ENCODE results near the gene LRRC3. TPM values are rescaled to one million over a fixed set of nuclear protein-coding genes. Genes with fewer than 3 reads are reported as not detected.
"Not testable (repeated sequence)": the region's sequence is repeated elsewhere in the genome, so short reads cannot be mapped to it uniquely, and the experiment has no call there.

LRRC3 gene
- total and polyA plus RNA-seq, 5 experiments from 2014 or later: 0.06 to 0.91 (median 0.32) TPM

DNA sequence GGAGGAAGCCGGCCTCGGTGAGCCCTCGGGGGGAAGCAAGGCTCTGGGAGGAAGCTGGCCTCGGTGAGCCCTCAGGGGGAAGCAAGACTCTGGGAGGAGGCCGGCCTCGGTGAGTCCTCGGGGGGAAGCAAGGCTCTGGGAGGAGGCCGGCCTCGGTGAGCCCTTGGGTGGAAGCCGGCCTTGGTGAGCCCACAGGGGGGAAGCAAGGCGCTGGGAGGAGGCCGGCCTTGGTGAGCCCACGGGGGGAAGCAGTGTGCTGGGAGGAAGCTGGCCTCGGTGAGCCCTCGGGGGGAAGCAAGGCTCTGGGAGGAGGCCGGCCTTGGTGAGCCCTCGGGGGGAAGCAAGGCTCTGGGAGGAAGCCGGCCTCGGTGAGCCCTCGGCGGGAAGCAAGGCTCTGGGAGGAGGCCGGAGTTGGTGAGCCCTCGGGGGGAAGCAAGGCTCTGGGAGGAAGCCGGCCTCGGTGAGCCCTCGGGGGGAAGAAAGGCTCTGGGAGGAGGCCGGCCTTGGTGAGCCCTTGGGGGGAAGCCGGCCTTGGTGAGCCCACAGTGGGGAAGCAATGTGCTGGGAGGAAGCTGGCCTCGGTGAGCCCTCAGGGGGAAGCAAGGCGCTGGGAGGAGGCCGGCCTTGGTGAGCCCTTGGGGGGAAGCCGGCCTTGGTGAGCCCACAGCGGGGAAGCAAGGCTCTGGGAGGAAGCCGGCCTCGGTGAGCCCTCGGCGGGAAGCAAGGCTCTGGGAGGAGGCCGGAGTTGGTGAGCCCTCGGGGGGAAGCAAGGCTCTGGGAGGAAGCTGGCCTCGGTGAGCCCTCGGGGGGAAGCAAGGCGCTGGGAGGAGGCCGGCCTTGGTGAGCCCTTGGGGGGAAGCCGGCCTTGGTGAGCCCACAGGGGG, 47.9 kb downstream of the LRRC3 start:
- peak overlapping the region in 5 of 10 donors; percentile 29 to 84 (median 80) for H3K27ac Mint-ChIP-seq

DNA sequence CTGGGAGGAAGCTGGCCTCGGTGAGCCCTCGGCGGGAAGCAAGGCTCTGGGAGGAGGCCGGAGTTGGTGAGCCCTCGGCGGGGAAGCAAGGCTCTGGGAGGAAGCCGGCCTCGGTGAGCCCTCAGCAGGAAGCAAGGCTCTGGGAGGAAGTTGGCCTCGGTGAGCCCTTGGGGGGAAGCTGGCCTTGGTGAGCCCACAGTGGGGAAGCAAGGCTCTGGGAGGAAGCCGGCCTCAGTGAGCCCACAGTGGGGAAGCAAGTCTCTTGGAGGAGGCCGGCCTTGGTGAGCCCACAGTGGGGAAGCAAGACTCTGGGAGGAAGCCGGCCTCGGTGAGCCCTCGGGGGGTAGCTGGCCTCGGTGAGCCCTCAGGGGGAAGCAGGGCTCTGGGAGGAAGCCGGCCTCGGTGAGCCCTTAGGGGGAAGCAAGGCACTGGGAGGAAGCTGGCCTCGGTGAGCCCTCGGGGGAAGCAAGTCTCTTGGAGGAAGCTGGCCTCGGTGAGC, 48.6 kb downstream of the LRRC3 start:
- Mint-ChIP-seq H3K9me3 (no peaks in the 10 kb centered on the region), H3K4me3 (peak overlapping the region in 4 of 10 donors; percentile 23 to 60 (median 54)), H3K36me3 (no peaks in the 10 kb centered on the region), H3K27ac (peak overlapping the region in 6 of 10 donors; percentile 29 to 84 (median 78)), H3K27me3 (peaks cover 0 to 2% (median 0%) of the 10 kb centered on the region in 5 donors), H3K4me1 (peaks cover 2 to 8% (median 7%) of the 10 kb centered on the region in 4 donors)
- POLR2A ChIA-PET: interaction anchor here (1.1 kb wide), 1 partner anchor 237 kb away, joined by 3 read pairs; no protein-coding TSS in a partner anchor
- ATAC-seq (no peak), DNase-seq (no peak)

More for the DNA sequence above, 47.9 kb downstream of the LRRC3 start:
- H3K4me3 Mint-ChIP-seq: peak overlapping the region in 3 of 10 donors; percentile 23 to 54 (median 54)
- not testable (repeated sequence) for DNase-seq, H3K27me3 Mint-ChIP-seq, H3K36me3 Mint-ChIP-seq, ATAC-seq, H3K4me1 Mint-ChIP-seq, H3K9me3 Mint-ChIP-seq
- POLR2A ChIA-PET: interaction anchor here (0.9 to 1.1 kb wide), 2 partner anchors 237 to 265 kb away, joined by 3 read pairs; no protein-coding TSS in a partner anchor

DNA sequence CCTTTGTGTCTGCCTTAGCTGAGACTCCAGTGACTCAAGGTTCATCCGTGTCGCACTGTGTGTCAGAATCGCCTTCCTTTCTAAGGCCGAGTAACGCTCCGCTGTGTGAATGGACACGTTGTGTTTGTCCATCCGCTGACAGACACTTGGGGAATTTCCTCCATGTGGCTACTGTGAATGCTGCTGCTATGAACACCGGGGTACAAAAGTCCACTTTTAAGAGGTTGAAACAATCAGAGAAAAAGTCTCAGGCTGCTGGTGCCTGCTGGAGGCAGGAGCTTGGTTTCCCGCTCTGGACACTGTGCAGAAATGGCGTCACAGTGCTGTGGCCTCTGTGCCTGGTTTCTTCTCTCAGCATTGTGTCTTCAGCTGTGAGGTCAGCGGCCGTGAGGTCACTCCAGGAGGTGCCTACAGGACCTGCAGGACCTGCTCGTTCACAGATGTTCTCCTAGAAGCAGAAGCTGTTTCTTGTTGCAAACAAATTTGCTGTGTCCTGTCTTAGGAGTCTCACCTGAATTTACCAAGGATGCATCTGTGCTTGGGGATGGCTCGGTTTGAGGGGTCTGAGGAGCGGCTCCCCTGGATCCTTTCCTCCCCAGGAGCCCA, 50.5 kb downstream of the LRRC3 start:
- ATAC-seq (no peak), DNase-seq (no peak)
- POLR2A ChIA-PET: no interaction called here
- no peaks in the 10 kb centered on the region for H3K27me3 Mint-ChIP-seq
- peak overlapping the region in 1 of 10 donors; percentile 19 for H3K4me3 Mint-ChIP-seq
- no peaks in the 10 kb centered on the region for H3K9me3 Mint-ChIP-seq
- peak overlapping the region in 2 of 10 donors; percentile 7 to 31 for H3K27ac Mint-ChIP-seq
- H3K36me3 Mint-ChIP-seq: no peaks in the 10 kb centered on the region
- peaks cover 4 to 15% (median 7%) of the 10 kb centered on the region in 4 donors for H3K4me1 Mint-ChIP-seq

DNA sequence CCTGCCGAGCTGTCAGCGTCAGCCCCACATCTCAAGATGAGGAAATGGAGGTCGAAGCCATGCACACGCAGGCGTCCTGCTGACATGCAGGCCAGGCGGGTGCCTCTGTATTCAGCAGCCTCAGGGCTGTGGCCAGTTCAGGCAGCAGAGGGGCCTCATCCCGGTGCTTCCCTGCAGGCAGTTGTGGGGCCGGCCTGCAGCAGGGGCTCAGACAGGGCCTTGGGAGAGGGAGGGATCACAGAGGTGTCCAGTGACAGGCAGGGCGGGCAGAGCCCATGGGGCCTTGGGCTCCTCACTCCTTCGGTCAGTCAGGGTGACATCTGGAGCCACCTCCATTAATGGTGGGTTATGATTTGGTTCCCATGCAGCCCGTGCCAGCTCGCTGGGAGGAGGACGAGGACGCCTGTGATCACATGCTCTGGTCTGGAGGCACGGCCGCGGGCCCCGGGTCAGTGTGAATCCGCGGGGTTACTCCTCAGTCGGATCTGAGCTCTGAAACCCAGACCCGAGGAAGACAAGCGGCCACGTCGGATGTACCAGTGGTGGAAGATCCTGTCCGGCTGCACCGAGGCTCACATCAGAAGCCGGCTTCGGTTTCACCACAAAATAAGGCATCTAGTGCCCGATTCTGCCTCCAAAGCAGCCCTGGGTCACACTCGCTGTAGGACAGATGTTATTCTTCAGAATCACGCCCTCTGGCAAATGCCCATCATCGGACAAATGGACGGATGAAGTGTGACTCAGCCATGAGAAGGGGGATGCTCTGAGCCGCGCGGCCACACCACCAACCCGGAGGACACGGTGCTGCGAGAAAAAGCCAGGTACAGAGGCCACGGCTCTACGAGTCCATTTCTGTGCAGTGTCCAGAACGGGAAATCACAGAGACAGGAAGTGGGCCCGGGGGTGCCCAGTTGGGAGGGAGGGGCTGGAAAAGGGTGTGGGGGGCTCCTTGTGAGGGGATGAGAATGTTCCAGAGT, 51.3 kb downstream of the LRRC3 start:
- Mint-ChIP-seq H3K27me3 (no peaks in the 10 kb centered on the region), H3K36me3 (no peaks in the 10 kb centered on the region), H3K9me3 (no peaks in the 10 kb centered on the region), H3K4me1 (peaks cover 4 to 19% (median 8%) of the 10 kb centered on the region in 4 donors), H3K4me3 (no peak overlapping the region), H3K27ac (no peak overlapping the region)
- ATAC-seq (no peak), DNase-seq (no peak)
- POLR2A ChIA-PET: no interaction called here

DNA sequence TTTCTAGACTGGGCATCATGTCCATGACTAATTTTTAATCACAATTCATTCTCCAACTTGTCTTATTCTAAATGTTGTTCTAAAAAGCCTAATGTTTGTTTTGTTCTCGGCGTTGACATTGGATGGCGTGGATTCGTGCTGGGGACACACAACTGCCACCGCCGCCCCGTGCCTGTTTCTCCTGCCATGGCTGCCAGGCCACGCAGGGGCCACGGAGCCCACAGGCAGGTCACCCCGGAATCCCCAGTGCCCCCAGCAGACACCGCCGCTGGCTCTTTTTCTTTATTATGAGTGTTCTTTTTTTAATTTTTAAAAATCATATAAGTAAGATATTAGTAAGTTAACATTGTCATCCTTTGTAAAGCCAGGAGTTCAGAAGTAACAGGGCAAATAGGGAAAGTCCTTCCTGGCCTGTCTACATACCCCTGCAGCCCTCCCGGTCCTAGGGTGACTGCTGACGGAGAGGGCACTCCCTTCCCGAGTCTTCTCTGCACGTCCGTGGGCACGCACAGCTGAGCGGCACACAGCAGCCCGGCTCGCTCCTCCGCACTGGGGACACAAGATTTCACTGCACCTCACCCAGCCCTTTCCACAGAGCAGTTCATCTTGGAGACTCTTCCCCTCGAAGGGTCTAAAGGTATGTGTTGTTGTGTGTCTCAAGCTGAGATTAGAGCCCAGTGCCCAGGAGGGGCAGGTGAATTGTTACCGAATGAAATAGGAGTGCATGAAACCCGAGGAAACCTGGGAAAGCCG, 52.5 kb downstream of the LRRC3 start:
- H3K36me3 Mint-ChIP-seq: no peaks in the 10 kb centered on the region
- no peak for ATAC-seq
- no peak overlapping the region for H3K27ac Mint-ChIP-seq
- peaks cover 7 to 18% (median 8%) of the 10 kb centered on the region in 4 donors for H3K4me1 Mint-ChIP-seq
- DNase-seq: no peak
- no peak overlapping the region for H3K4me3 Mint-ChIP-seq
- H3K9me3 Mint-ChIP-seq: no peaks in the 10 kb centered on the region
- POLR2A ChIA-PET: interaction anchor here (0.6 kb wide), 1 partner anchor 152 kb away, joined by 3 read pairs; no protein-coding TSS in a partner anchor
- H3K27me3 Mint-ChIP-seq: no peaks in the 10 kb centered on the region

DNA sequence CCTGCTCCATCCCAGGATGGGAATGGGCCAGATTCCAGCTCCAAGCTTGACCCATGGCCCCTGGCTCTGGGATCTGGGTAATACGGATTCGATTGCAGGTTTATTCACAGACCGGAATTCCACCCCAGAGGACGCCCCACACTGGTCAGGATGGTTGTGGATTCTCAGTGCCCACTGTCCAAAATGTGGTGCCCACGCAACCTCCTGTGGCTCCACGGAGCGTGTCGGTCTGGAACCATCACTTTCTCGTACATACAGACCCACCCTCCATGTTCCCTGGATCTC, 53.1 kb downstream of the LRRC3 start:
- Mint-ChIP-seq H3K4me3 (no peak overlapping the region), H3K4me1 (peaks cover 7 to 18% (median 8%) of the 10 kb centered on the region in 4 donors), H3K9me3 (no peaks in the 10 kb centered on the region), H3K36me3 (no peaks in the 10 kb centered on the region), H3K27ac (no peak overlapping the region), H3K27me3 (no peaks in the 10 kb centered on the region)
- DNase-seq (no peak), ATAC-seq (no peak)
- POLR2A ChIA-PET: no interaction called here

DNA sequence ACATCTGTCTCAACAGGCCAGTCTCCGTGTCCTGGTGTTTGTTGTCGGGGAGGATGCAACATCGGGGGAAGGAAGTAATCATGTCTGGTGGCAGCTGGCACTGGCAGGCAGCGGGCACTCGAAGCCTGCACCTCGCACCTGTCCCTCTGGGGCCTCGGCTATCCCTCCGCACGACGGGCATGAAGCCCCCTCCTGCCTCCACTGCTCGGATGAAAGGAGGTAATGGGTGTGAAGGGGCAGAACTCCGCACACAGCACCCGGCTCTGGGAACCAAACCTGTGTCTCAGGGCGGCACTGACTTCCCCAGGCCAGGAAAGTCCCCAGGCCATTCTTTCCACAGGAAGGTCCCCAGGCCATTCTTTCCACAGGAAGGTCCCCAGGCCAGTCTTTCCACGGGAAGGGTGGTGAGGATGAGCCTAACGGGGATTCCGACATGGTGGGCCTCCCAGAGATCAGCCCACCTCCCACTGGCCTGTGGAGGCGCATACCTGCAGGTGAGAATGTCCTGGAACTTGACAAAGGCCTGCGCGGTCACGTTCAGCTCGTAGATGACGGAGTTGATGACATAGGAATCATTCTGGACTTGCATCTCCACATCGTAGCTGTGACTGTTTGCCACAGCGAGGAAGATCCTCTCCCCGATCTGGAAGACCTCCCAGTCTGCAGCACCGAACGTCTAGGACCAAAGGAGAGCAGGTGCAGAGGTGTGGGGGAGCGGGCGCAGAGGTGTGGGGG, 53.6 kb downstream of the LRRC3 start:
- ATAC-seq (no peak), DNase-seq (no peak)
- H3K4me3 Mint-ChIP-seq: no peak overlapping the region
- H3K27ac Mint-ChIP-seq: no peak overlapping the region
- no peaks in the 10 kb centered on the region for H3K27me3 Mint-ChIP-seq
- peaks cover 5 to 15% (median 6%) of the 10 kb centered on the region in 4 donors for H3K4me1 Mint-ChIP-seq
- H3K9me3 Mint-ChIP-seq: no peaks in the 10 kb centered on the region
- no peaks in the 10 kb centered on the region for H3K36me3 Mint-ChIP-seq
- POLR2A ChIA-PET: interaction anchor here (2.3 kb wide), 1 partner anchor 284 kb away, joined by 10 read pairs; no protein-coding TSS in a partner anchor

DNA sequence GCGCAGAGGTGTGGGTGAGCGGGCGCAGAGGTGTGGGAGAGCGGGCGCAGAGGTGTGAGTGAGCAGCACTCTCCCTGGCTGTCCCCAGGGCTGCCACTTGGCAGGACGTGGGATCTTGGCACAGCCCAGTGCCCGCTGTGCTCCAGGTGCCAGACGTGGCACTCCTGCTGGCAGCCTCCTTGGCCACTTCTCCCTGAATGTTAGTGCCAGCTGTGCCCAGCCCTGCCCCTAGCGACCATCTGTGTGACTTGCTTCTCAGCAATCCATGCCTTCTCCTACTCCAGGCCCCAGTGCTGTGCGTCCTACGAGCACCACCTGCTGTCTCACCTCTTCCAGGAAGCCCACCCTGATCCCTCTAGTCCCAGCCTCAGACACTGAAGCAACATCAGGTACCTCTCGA, 54.2 kb downstream of the LRRC3 start:
- H3K36me3 Mint-ChIP-seq: no peaks in the 10 kb centered on the region
- H3K27me3 Mint-ChIP-seq: no peaks in the 10 kb centered on the region
- DNase-seq (no peak), ATAC-seq (no peak)
- no peaks in the 10 kb centered on the region for H3K9me3 Mint-ChIP-seq
- H3K4me1 Mint-ChIP-seq: peaks cover 0 to 11% (median 4%) of the 10 kb centered on the region in 4 donors
- H3K27ac Mint-ChIP-seq: peak overlapping the region in 2 of 10 donors; percentile 37 to 45
- POLR2A ChIA-PET: interaction anchor here (0.8 to 2.3 kb wide), 6 partner anchors 109 to 423 kb away, joined by 3 to 12 read pairs (median 4); partner anchors contain the start of gene KRTAP12-3
- no peak overlapping the region for H3K4me3 Mint-ChIP-seq

DNA sequence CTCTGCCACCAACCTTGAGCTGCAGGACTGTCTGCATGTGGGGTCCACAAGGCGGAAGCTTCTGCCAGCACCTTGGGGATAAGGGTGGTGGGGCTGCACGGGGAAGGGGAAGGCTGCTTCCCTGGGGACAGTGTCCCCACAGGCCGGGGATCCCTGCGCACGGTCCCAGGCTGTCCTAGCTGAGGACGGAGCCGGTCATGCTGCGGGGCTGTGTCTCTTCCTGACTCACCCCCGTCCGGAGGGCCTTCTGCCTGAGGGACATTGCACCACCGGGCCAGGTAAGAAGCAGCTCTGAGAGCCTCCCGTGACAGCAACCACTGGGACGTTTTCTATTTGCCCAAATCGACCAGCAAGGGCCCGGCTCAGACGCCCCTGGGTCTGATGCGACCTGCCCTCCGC, 54.8 kb downstream of the LRRC3 start:
- ATAC-seq (no peak), DNase-seq (no peak)
- no peaks in the 10 kb centered on the region for H3K9me3 Mint-ChIP-seq
- peak overlapping the region in 2 of 10 donors; percentile 12 to 45 for H3K27ac Mint-ChIP-seq
- no peaks in the 10 kb centered on the region for H3K36me3 Mint-ChIP-seq
- POLR2A ChIA-PET: interaction anchor here (0.5 to 2.3 kb wide), 7 partner anchors 109 to 422 kb away, joined by 3 to 12 read pairs (median 4); partner anchors contain the start of gene KRTAP12-3
- peaks cover 0 to 14% (median 4%) of the 10 kb centered on the region in 4 donors for H3K4me1 Mint-ChIP-seq
- no peaks in the 10 kb centered on the region for H3K27me3 Mint-ChIP-seq
- peak overlapping the region in 1 of 10 donors; percentile 45 for H3K4me3 Mint-ChIP-seq

DNA sequence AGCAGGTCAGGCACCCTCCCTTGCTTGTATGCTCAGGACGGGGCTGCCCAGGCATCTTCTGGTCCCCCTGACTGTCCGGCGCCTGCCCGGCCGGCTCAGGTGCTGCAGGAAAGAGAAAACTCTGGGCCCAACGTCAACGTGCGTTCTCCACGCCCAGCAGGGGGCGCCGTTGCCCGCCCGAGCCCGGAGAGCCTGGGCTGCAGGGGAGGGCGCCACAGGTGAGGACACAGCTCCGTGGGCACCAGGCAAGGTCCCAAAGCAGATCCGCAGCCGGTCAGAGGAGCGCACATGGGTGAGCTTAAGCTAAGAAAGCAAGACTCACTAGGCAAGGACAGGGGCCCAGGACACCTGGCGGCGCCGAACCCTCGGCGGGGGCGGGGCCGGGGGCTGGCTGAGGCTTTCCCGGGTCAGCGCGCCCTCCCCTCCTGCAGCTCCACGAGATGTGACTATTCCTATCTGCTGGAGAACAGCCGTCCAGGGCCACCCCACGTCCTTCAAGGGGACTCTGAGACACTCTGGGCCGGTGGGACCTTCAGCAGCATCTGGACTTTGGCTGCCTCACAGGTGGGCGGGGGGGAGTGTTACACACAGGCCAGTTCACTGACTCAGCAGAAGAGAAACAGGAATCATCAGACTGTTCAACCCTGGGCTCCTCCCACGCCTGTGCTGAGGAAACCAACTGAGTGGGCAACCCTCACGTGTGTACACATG, 55.4 kb downstream of the LRRC3 start:
- Mint-ChIP-seq H3K27me3 (no peaks in the 10 kb centered on the region), H3K9me3 (no peaks in the 10 kb centered on the region), H3K4me3 (peak overlapping the region; percentile 24 to 64 (median 46)), H3K4me1 (peaks cover 0 to 14% (median 4%) of the 10 kb centered on the region in 4 donors), H3K36me3 (no peaks in the 10 kb centered on the region), H3K27ac (peak overlapping the region in 4 of 10 donors; percentile 10 to 45 (median 32))
- POLR2A ChIA-PET: interaction anchor here (0.5 to 2.3 kb wide), 8 partner anchors 108 to 422 kb away, joined by 3 to 12 read pairs (median 4); partner anchors contain the start of genes CFAP410 and KRTAP12-3
- DNase-seq (peak; percentile 68 to 94 (median 84)), ATAC-seq (peak; percentile 94 to 99)

Measured in naive thymus-derived CD8-positive, alpha-beta T cell (primary cell).